HG03039 (cell line): ENCODE measurements around the gene LYSET.
"Not testable (repeated sequence)": the region's sequence is repeated elsewhere in the genome, so short reads cannot be mapped to it uniquely, and the experiment has no call there.

Experiments
- ATAC-seq: cut with Tn5 transposase; IDR thresholded peaks from one replicate; pipeline ENCODE4 v1.9.1; 2021; ENCODE audit warnings: mild to moderate bottlenecking, moderate library complexity; ENCODE audit not compliant: unreplicated experiment

LYSET gene

GRCh38 chr14:93214598-93214997 lies 29.5 kb downstream of the LYSET start:
- ATAC-seq = no peak

- peak; percentile 68 for ATAC-seq
Observed at GRCh38 chr14:93219103-93219726, 34.1 kb downstream of the LYSET start.

GRCh38 chr14:93220509-93220908 lies 35.4 kb downstream of the LYSET start:
- ATAC-seq = no peak

GRCh38 chr14:93223565-93223964 lies 38.4 kb downstream of the LYSET start:
- ATAC-seq = no peak

- no peak for ATAC-seq
Observed at GRCh38 chr14:93228550-93228949, 43.4 kb downstream of the LYSET start.

GRCh38 chr14:93230539-93230938 lies 45.4 kb downstream of the LYSET start:
- ATAC-seq = no peak

- ATAC-seq = no peak
Observed at GRCh38 chr14:93231129-93231979, 46.2 kb downstream of the LYSET start.

- ATAC-seq = no peak
Observed at GRCh38 chr14:93232159-93232558, 47.0 kb downstream of the LYSET start.

GRCh38 chr14:93233078-93233477 lies 48.0 kb downstream of the LYSET start:
- not testable (repeated sequence) for ATAC-seq

- no peak for ATAC-seq
Observed at GRCh38 chr14:93234798-93235197, 49.7 kb downstream of the LYSET start.
